ENCODE measurements around the gene SLC45A2.

Gene SLC45A2

DNA sequence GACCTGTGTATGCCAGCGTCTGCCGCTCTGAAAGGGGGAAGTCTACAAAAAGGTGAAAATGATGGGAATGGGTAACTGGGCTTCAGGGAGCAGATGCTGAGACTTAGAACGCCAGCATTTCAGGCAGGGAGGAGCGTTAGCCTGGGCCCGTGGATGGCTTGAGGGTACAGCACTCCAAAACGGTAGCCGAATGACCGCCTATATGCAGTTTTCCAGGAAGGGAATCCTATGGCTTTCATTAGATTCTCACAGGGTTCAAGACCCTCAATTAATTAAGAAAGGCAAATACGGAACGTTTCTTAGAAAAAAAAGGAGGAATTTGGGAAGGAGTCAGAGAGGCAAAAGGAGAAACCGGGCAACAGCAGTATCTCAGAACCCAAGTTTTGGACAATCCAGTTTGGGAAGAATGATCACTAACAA, 22.7 kb upstream of the SLC45A2 start:
- DNase-seq (ENCODE audit: low read depth) = no peak

DNA sequence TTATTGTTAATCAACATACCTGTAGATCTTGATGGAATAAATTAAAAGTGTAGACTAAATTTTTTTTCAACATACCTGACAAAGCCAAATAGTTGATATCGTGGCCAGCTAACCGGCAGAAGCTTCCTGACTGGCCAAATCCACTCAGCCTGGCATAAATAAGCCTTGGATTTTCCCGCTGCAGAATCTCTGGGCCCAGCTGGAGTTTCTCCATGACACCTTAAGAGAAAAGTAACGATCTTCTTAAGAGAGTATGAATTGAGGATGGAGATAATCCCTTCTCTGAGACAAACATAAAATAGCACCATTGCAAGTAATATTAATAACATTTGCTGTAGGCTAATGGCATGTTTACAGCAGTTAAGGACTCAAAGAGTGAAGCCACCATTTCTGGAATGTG, 21.2 kb upstream of the SLC45A2 start:
- no peak for DNase-seq (ENCODE audit: low read depth)

DNA sequence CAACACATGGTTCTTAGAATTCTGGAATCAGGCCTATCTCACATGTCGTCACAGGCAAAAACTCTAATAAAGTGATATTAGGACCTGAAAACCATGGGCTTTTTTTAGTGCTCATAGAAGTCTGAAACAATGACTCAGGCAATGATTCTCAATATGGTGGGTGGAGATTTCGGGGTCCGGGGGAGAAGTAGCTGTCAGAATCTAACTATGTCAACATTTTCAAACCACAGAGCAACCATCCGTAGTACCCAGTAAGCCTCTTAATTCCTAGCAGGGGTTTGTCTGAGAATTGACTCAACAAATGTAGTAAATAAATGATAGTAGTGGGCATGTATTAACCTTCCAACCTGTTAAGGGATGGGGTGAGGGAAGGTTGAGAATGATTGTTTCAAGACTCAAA, 20.7 kb upstream of the SLC45A2 start:
- no peak for DNase-seq (ENCODE audit: low read depth)

DNA sequence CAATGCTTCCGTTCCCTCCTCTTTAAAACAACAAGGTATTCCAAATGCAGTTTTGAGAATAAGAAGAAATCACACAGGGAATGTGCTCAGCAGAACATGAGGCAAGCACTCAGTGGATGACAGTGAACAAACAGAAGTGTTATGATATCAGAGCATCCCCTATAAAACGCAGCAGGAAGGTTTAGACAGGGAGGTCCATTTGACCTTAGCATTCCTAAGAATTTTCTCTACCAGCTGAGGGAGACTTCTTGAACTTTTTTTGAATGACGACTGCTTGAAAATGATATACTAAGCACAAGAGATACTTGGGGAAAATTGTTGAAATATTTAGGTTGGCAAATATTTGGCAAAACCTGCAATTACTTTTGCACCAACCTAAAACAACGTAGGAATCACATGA, 19.4 kb upstream of the SLC45A2 start:
- DNase-seq (ENCODE audit: low read depth) = no peak

DNA sequence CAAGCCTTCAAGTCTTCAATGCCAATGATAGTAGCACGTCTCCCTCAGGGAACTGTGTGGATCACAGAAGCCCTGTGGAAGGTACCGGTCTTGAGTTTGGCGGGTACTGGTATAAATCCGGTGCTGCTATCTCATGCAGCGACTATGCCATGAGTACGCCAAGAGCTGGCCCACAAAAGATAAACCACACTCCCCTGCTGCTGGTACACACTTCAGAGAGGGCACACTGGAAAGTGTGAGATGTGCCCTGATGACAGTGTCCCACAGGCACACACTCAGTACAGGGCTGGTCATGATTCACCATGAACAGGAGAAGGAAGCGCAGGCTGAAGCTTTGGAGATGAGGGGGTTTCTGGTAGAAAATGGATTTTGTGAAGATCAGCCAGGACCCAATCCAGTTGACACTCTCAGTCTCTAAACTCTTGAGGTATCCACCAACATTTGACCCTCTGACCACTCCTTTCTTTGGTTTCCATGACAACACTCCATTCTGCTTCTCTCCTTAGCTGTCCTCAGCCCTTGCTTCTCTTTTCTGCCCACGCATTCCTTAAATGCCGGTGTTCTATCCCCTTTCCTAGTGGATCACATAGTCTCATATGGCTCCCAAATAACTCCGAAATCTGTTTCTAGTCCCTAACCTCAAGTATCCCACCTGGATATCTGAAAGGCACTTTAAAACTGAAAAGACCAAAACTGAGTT, 18.3 kb upstream of the SLC45A2 start:
- no peak for DNase-seq (ENCODE audit: low read depth)

DNA sequence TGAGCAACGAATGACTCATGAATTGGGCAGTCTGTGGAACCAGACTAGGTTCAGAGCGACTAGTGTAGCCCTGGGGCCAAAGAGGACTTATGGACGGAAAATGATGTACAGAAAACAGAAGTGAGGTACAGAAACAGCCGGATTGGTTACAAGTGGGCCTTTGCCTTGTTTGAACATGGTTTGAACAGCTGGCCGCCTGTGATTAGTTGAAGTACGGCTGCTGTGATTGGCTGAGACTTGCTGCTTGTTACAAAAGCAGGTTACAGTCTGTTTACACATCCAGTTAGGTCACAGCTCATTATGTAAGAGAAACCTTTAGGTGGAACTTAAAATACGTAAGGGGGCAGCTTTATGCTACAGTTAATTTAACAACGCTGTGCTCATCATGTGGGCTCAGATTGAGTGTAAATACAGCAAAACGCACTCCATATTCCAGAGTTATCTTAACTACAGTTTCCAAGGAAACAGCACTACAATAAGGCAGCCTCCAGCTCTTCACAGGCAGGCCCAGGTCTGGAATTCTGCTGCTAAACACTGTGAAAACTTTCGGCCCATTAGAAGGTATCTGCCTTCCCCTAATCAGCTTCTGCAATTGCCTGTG, 16.8 kb upstream of the SLC45A2 start:
- no peak for DNase-seq (ENCODE audit: low read depth)

DNA sequence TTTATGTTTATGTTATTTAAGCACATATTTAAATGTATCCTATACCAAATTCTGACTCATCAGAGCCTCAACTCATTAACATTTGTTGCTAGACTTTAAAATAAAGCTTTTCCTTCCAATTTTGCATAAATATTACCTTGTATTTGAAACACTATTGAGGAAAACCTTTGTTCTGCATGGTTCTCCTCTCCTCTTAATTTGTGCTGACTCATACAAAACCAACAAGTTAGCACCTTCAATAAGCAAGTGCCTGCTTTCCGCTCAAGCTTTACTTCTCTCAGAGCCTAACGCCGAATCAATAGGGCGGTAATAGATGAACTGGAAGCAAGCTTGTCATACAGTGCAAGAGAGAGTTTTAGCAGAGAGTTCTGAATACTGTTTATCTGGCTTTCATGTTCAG, 15.5 kb upstream of the SLC45A2 start:
- no peak for DNase-seq (ENCODE audit: low read depth)

DNA sequence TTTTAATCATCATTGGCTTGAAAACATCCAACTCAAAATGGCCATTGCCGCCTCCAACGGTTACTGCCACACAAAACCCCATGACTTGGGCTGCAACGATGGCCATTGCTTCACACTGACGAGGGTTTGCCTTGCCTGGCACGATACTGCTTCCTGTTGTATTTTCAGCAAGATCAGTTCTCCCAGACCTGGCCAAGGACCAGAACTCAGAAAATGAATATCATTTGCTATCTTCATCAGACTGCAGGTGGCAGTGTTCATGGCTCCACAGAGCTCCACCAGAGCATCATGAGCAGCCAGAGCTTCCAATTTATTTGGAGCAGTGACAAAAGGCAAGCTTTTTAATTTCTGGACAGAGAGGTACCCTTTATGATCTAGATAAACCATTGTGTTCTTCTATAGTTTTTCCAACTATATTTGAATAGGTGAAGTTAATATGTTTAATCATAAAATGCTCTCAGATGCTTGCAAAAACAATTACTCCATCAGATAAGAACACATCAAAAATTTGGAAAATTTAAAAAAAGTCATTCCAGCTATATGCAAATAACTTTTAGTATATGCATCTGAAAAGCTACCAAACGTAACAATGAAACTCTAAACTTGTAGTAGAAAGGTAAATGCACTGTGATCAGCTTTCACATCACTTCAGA, 13.0 kb upstream of the SLC45A2 start:
- DNase-seq (ENCODE audit: low read depth) = no peak

DNA sequence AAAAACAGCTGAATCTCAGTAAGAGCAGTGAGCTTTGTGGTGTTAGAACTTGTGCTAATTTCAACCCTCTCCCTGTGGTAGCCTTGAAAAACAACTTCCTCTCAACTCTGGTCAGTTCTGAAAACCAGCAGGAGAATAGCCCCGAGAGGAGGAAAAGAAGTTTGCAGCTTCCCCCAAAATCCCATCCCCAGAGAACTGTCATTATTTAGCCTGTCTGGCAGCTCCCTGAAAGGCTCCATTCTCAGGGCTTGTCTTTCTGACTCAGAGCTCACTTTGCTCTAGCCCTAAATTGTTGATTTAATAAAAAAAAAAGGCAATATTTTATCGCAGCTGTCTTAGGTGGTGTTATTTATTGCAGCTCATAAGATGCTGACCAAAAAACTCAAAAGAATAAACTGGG, 11.4 kb upstream of the SLC45A2 start:
- DNase-seq (ENCODE audit: low read depth) = no peak

DNA sequence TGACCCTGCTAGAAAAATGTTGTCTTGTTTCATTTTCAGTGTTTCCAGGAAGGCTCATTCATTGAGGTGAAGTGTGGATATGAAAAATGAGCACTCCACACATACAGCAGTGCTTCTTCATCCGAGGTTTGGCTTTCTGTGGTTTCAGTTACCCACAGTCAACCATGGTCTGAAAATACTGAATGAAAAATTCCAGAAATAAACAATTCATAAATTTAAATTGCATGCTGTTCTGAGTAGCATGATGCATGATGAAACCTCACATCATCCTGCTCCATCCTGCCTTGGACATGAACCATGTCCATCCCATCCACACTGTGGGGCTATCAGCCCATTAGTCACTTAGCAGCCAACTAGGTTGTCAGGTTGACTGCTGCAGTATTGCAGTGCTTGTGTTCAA, 10.4 kb upstream of the SLC45A2 start:
- DNase-seq (ENCODE audit: low read depth) = no peak

DNA sequence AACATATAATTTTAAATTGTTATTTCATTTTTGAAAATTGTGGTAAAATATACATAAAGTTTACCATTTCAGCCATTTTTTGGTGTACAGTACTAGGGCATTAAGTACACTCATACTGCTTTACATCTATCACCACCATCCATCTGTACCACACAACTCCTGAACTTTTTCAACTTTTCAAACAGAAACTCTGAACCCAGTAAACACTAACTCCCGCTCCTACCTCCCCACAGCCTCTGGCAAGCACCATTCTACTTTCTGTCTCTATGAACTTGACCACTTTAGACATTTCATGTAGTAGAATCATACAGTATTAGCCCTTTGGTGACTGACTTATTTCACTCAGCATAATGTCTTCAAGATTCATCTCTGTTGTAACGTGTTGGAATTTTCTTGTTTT, 8.4 kb upstream of the SLC45A2 start:
- DNase-seq (ENCODE audit: low read depth) = no peak

DNA sequence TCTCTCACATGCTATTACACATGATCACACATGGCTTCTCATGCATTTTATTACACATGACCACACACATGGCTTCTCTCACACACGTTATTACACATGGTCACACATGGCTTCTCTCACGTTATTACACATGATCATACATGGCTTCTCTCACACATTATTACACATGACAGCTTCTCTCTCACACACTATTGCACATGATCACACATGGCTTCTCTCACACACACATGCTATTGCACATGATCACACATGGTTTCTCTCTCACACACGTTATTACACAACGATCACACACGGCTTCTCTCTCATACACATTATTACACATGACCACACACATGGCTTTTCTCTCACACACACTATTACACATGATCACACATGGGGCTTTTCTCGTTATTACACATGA, 954 bp upstream of the SLC45A2 start:
- no peak for DNase-seq (ENCODE audit: low read depth)

DNA sequence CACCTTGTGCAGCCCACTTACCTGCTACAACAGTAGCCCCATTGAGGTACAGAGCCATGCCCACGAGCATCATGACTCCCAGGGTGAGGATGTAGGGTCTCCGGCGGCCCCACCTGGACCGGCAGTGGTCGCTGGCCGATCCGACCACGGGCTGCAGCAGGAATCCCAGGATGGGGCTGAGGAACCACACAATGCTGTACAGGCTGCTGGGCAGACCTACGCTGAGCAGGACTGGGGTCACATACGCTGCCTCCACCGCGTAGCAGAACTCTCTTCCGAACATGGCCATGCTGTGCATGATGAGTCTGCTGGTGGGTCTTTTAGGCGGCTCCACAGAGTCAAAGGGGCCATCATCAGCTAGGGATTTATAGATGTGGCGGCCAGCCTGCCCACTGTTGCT, 315 bp downstream of the SLC45A2 start:
- DNase-seq (ENCODE audit: low read depth) = no peak

DNA sequence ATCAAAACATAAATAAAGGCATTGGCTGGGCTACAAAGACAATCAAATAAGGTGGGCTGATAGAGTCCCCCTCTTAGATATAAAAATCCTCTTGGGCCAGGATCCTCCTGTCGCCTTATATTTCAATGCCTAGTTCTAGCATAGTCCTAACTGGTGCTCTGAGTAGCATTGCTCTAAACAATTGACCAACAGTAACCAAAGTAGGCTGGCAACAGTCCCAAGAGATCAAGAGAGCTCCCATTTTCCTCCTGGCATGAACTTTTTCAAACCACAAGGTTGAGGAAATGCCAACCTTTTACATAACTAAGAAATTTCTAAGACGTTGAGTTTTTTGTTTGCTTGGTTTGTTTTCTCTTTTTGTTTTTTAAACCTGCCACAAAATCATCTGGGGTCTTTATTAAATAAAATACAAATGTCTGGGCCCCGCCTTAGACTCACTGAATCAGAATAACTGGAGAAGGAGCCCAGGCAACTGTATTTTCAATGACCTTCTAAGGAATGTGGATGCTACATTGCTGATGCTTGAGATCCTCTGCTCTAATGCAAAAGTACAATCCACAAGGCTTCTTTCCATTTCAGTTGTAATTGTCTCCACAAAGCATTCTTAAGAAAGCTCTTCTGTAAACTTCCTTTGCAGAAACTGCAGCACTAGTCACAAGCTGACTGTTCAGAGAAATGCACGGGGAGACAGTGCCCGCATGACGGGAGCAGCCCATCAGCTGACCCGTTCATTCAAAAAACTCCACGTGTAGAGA, 2.9 kb downstream of the SLC45A2 start:
- peak; percentile 38 for DNase-seq (ENCODE audit: low read depth)

DNA sequence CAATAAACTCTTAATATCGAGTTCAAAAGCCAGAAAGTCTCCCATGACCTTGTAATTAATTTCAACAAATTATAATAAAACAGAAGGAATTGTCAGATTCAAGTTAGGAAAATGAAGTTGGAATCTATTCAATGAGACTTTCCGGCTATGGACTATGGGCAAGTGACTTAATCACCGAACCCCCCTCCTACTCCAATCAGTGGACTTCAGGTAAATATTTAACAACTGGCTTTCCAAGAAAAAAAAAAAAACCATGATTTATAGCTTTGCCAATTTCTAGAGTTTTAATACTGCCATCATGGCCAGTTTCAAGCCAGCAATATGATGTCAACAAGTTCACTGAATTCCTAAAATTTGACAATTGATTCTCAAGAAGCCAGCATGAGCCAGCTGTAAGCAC, 4.5 kb downstream of the SLC45A2 start:
- DNase-seq (ENCODE audit: low read depth) = no peak

DNA sequence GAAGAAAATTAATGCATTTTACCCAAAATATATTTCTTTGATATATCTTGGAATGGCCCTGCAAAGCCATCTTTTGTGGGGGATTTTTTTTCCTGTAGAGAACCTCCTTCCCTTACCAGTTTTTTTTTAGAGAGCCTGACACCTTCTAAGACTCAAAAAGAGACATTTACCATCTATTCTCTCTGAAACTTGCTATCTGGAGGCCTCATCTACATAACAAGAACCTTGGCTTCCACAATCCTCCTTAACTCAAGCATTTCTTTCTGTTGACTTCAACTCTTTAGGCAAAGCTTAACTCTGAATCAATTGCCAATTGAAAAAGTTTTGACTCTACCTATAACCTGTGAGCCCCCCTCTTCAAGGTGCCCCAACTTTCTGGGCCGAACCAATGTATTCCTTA, 6.2 kb downstream of the SLC45A2 start:
- DNase-seq (ENCODE audit: low read depth) = no peak

DNA sequence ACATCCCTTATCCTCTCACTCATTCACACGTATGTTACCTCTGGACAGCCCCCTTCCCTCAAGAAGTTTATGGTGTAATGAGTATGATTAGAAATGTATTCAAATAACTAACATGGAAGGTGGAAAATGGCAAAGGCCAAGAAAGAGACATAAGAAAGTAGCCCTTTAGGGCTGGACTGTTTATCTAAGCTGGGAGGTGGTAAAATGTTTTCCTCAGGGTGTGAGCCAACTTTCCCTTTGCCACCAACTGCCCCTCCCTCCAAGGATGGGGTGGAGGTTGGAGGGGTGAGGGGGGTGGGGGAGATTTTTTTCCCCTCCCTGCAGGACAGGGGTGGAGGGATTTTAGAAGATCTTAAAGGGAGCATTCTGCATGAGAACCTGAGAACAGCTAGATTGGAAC, 8.2 kb downstream of the SLC45A2 start:
- DNase-seq (ENCODE audit: low read depth) = no peak

DNA sequence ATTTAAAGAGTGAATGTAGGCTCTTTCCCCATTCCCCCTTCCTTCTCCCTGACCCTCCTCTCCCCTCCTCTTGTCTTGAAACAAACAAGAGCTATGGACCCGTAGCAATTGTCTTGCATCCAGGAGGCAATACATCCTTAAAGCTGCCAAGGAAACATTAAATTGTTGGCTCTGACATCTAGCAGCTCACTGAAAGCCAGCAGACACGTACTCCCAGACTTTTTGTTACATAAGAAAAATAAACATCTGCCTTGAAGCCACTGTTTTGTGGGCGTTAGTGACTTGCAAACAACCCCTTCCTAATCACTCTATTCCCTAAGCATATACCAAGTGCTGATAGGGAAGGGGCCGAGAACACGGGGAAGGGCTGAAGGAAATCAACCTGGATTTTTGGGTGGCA, 8.6 kb downstream of the SLC45A2 start:
- no peak for DNase-seq (ENCODE audit: low read depth)

DNA sequence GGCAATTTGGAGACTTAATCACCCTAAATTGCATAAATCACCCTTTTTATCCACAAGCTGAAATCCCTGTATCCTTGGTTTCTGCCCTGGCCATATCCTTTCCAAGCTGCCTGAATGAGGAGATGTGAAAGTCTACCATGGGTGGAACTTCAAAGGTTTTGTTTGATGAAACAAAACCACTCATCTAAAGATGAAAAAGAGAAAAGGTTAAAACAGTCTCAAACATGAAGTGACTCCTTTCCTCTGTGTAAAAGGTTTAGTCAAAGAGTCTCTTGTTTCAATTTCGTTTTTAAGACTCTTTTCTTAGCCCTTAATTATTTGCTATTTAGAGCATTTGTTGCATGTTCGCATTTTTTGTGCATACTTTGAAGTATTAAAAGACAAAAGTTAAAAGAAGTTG, 11.2 kb downstream of the SLC45A2 start:
- DNase-seq (ENCODE audit: low read depth) = no peak

DNA sequence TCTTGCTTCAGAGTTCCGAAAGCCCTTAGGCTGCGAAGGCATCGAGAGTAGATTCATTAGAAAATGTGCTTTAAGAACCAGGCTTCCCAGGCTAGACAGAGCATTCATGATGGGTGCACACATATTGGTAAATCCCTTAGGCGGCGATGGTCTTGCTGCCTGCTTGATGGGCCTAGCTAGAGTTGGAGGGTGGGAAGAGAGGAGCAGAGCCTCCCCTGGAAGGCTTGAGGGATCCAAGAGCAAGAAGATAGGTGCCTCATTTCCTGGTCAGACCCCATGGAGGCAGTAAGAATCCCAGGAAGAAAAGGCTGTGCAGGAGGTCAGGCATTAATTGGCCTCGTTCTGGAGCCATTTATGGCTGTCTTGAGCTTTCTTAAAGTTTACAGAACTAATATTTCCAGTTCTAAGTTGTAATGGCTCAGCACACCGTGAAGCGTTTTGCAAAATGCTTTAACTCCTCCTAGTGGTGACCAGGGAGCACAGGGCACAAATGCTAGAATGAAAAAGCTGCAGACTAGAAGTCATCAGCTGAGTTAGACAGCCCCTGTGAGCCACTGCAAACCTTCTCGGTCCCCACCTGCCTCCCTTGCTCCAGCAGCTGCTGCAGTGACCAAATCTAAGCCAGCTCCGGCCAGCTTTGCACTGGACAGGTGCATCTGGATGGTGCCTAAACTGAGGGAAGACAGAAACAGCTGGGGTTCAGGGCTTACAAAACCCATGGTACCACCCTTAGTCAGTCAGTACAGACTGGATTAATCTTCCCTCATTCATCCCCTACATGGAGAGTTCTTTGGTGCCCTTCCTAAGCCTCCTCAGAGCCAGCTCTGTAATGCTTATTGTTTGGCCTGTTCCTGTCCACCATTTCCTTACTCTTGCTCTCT, 14.7 kb downstream of the SLC45A2 start:
- DNase-seq (ENCODE audit: low read depth) = peak; percentile 36

DNA sequence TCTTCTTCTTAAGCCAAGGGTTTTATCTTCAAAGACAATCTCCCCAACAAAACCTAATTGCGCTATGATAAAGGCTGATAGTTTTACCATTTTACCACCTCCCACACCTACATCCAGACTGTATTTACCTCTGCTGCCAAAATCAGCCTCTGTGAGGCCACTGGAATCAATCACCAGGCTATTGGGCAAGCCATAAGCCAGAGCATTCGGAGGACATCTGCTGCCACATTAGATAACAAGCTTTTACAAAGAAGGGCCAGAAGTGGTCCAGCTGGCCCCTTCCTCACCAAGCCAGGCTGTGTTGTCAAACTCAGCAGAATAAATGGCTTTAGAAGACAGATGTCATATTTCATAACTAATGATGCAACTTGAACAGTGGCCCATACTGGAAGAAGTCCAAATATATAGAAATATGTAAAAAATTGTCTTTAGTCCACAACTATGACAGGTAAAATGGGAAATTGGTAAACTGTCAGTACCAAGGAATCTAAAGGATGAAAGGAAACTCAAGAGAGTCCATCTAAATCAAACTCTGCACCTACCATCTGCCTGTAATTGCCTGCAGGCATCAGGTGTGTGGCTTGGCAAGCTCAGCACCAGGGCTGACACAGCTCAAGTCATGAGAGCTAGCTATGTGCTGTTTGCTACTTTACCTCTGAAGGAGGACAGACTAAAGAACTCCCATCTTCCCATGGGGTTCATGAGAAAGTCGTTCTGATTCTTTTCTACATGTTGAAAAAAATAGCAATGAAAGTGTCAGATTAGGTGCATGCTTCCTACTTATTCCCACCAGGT, 16.1 kb downstream of the SLC45A2 start:
- no peak for DNase-seq (ENCODE audit: low read depth)

Data from HS-27A (cell line).